Measurements from ENCODE around the gene ST3GAL5.

Gene ST3GAL5

DNA sequence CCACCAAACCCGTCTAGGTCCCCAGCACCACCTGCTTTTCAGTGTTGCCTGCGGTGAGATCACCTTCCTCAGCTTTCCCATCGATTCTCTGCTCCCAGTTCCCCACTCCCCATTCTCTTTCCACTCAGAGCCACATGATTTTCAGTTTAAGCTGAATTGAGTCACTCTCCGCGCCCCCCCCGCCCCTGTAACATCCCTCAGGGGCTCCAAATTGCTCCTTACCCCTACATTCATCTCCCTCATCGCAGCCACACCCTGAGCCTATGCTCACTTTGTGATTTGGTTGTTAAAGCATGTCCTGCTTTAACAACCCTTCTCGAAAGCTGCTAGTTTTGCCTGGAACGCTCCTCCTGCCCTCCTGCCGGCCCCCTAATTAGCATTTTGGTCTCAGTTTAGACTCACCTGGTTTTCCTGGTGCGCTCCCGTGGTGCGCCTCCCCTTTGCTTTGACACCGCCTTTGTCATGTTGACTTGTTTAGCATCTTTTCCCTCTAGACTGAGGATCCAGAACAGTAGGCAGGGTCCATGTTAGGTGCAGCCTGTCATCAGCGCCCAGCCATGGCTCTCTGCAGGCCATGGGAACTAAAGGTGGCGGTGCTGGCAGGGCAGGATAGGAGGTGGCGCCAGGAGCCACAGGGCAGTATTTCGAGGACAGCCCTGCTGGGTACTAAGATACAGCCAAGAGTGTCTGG is 60.8 kb downstream of the ST3GAL5 start:
- TF ChIP-seq CTCF (IDR thresholded peaks at IDR 0.05; ENCODE audit: low read depth, low read length): no peak
- DNase-seq: no peak
- Histone ChIP-seq H3K27me3 (no peaks in the 10 kb centered on the region), H3K36me3 (no peaks in the 10 kb centered on the region), H3K4me3 (ENCODE audit: low read depth, low read length) (no peak overlapping the region), H3K4me1 (no peaks in the 10 kb centered on the region), H3K9me3 (no peaks in the 10 kb centered on the region)

GRCh38 chr2:85826990-85827878 is 61.6 kb downstream of the ST3GAL5 start:
- no peaks in the 10 kb centered on the region for H3K9me3 ChIP-seq
- no peak overlapping the region for H3K4me3 ChIP-seq (ENCODE audit: low read depth, low read length)
- H3K36me3 ChIP-seq: no peaks in the 10 kb centered on the region
- no peaks in the 10 kb centered on the region for H3K27me3 ChIP-seq
- no peaks in the 10 kb centered on the region for H3K4me1 ChIP-seq
- DNase-seq: peak; percentile 68
- TF ChIP-seq CTCF (IDR thresholded peaks at IDR 0.05; ENCODE audit: low read depth, low read length): peak; percentile 65

DNA sequence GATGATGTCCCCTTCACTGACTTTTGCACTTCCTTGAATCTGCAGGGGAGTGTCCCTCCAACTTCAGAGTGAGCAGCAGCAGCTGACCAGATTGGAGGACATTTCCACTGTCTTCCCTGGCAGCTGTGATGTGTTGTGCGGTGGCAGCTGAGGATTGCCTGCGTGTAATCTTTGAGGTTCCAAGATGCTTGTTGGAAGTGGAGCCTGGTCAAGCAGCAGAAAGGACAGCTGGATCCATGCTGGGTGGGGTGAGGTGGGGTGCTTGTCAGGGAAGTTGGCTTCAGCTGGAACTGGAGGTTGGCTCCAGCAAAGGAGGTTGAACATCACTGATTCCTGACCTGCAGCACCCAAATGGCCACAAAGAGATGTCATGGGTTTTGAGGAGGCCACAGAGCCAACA is 64.8 kb downstream of the ST3GAL5 start:
- Histone ChIP-seq H3K4me3 (ENCODE audit: low read depth, low read length) (no peak overlapping the region), H3K27me3 (no peaks in the 10 kb centered on the region), H3K36me3 (no peaks in the 10 kb centered on the region), H3K4me1 (no peaks in the 10 kb centered on the region), H3K9me3 (no peaks in the 10 kb centered on the region)
- no peak for DNase-seq
- TF ChIP-seq CTCF (IDR thresholded peaks at IDR 0.05; ENCODE audit: low read depth, low read length): no peak

DNA sequence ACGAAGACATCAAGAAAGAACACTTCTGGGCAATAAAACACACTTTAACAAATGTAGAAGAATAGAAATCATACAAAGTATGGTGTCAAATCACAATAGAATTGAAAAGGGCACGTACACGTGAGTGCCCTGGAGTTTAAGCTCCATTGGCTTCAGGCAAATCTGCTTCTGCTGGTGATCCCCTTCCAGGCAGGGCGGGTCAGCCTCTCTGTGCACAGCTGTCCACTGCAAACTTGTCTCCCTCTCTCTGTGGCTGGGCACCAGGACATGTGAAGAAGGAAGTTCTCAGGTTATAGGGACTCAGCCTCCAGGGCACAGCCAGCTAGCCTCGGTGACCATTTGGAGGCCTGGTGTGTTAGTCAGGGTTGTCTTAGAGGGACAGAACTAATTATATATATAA is 66.0 kb downstream of the ST3GAL5 start:
- H3K4me1 ChIP-seq: no peaks in the 10 kb centered on the region
- no peak for TF ChIP-seq CTCF (IDR thresholded peaks at IDR 0.05; ENCODE audit: low read depth, low read length)
- H3K36me3 ChIP-seq: no peaks in the 10 kb centered on the region
- H3K9me3 ChIP-seq: no peaks in the 10 kb centered on the region
- DNase-seq: no peak
- no peaks in the 10 kb centered on the region for H3K27me3 ChIP-seq
- H3K4me3 ChIP-seq (ENCODE audit: low read depth, low read length): no peak overlapping the region

DNA sequence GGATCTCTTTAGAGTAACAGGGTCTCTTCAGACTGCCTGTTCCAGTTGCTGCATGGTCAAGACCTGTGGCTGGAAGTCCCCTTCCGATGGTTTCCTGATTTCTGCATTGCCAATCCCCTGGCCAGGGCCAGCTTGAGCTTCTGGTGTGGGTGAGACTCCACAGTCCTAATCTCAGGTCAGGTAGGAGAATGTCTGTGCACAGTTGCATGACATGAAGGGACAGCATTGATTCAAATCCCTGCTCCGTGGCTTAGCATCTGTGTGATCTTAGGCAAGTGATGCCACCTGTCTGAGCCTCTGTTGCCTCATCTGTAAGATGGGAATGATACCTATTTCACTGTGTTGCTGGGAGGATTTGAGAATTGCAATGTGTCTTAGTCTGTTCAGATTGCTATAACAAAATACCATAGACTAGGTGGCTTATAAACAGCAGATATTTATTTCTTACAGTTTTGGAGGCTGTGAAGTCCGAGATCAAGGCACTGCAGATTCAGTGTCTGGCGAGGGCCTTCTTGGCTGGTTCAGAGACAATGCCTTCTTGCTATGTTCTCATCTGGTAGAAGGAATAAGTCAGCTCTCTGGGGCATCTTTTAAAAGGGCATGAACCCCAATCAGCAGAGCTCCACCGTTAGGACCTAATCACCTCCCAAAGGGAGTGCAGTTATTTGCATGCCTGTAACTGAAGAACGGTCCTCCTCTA is 68.8 kb downstream of the ST3GAL5 start:
- Histone ChIP-seq H3K4me1 (no peaks in the 10 kb centered on the region), H3K4me3 (ENCODE audit: low read depth, low read length) (no peak overlapping the region), H3K9me3 (no peaks in the 10 kb centered on the region), H3K36me3 (no peaks in the 10 kb centered on the region), H3K27me3 (no peaks in the 10 kb centered on the region)
- TF ChIP-seq CTCF (IDR thresholded peaks at IDR 0.05; ENCODE audit: low read depth, low read length): no peak
- DNase-seq: no peak

Measured in BE2C (cell line).